H9 (cell line): ENCODE results near the gene MX2. TPM values are rescaled to one million over a fixed set of nuclear protein-coding genes. Genes with fewer than 3 reads are reported as not detected.

Experiments used
- DNase-seq: peaks from one replicate; pipeline ENCODE4 v3.0.0-alpha.2; 2017
- H2AFZ ChIP-seq: one replicate; pipeline ENCODE4 v1.6.1; 2013; ENCODE audit warnings: mild to moderate bottlenecking, low read length, control low read depth, moderate library complexity
- H2AK5ac ChIP-seq: 2 replicates; pipeline ENCODE4 v1.6.1; 2013; ENCODE audit warnings: low read length, control low read depth, mixed read lengths; ENCODE audit not compliant: insufficient read length
- H2BK120ac ChIP-seq: one replicate; pipeline ENCODE4 v1.6.1; 2013; ENCODE audit warnings: low read depth, mild to moderate bottlenecking, low read length, control low read depth, inconsistent platforms; ENCODE audit not compliant: poor library complexity, severe bottlenecking
- H2BK12ac ChIP-seq: 2 replicates; pipeline ENCODE4 v1.6.1; 2013; ENCODE audit warnings: low read length, control low read depth, mixed read lengths, low read depth; ENCODE audit not compliant: insufficient read length
- H2BK15ac ChIP-seq: 2 replicates; pipeline ENCODE4 v1.6.1; 2013; ENCODE audit warnings: low read depth, low read length, control low read depth
- H2BK20ac ChIP-seq: one replicate; pipeline ENCODE4 v1.6.1; 2013; ENCODE audit warnings: low read depth, mild to moderate bottlenecking, low read length, control low read depth, inconsistent platforms; ENCODE audit not compliant: poor library complexity, severe bottlenecking
- H2BK5ac ChIP-seq: 2 replicates; pipeline ENCODE4 v1.6.1; 2013; ENCODE audit warnings: low read length, control low read depth, mixed read lengths; ENCODE audit not compliant: insufficient read length
- H3K14ac ChIP-seq: 2 replicates; pipeline ENCODE4 v1.6.1; 2013; ENCODE audit warnings: low read length, control low read depth; ENCODE audit not compliant: insufficient read depth
- H3K18ac ChIP-seq: 2 replicates; pipeline ENCODE4 v1.6.1; 2013; ENCODE audit warnings: low read depth, mild to moderate bottlenecking, mixed read lengths, low read length, control low read depth; ENCODE audit not compliant: insufficient read length
- H3K23ac ChIP-seq: 2 replicates; pipeline ENCODE4 v1.6.1; 2013; ENCODE audit warnings: low read length, control low read depth, mixed read lengths, low read depth; ENCODE audit not compliant: insufficient read length
- H3K23me2 ChIP-seq: 2 replicates; pipeline ENCODE4 v1.6.1; 2013; ENCODE audit warnings: low read depth, mild to moderate bottlenecking, mixed read lengths, low read length, control low read depth; ENCODE audit not compliant: insufficient read length, poor library complexity, severe bottlenecking
- H3K27ac ChIP-seq: 2 replicates; pipeline ENCODE4 v1.5.1; 2013; ENCODE audit warnings: low read length, control low read depth, mixed read lengths, low read depth; ENCODE audit not compliant: insufficient read length
- H3K27me3 ChIP-seq: 2 replicates; pipeline ENCODE4 v1.6.1; 2013; ENCODE audit warnings: low read length, control low read depth, inconsistent platforms; ENCODE audit not compliant: insufficient read depth
- H3K4ac ChIP-seq: 2 replicates; pipeline ENCODE4 v1.6.1; 2013; ENCODE audit warnings: low read depth, mild to moderate bottlenecking, control low read depth, inconsistent platforms, low read length, moderate library complexity
- H3K4me1 ChIP-seq: 2 replicates; pipeline ENCODE4 v1.6.1; 2013; ENCODE audit warnings: low read length, control low read depth, inconsistent platforms; ENCODE audit not compliant: insufficient read depth
- H3K4me2 ChIP-seq: 2 replicates; pipeline ENCODE4 v1.6.1; 2013; ENCODE audit warnings: low read length, control low read depth, mixed read lengths; ENCODE audit not compliant: insufficient read length, insufficient read depth
- H3K56ac ChIP-seq: 2 replicates; pipeline ENCODE4 v1.6.1; 2013; ENCODE audit warnings: low read depth, mild to moderate bottlenecking, mixed read lengths, low read length, control low read depth; ENCODE audit not compliant: insufficient read length
- H3K79me1 ChIP-seq: 2 replicates; pipeline ENCODE4 v1.6.1; 2013; ENCODE audit warnings: low read depth, mild to moderate bottlenecking, moderate library complexity, low read length, control low read depth, inconsistent platforms; ENCODE audit not compliant: insufficient read depth, poor library complexity, severe bottlenecking
- H3K79me2 ChIP-seq: 2 replicates; pipeline ENCODE4 v1.6.1; 2013; ENCODE audit warnings: low read length, control low read depth, inconsistent platforms; ENCODE audit not compliant: insufficient read depth
- H3K9ac ChIP-seq: 2 replicates; pipeline ENCODE4 v1.6.1; 2013; ENCODE audit warnings: low read length, control low read depth, mixed read lengths; ENCODE audit not compliant: insufficient read length; ENCODE audit errors: extremely low read depth
- H3K9me3 ChIP-seq: one replicate; pipeline ENCODE4 v1.6.1; 2013; ENCODE audit warnings: low read depth, low read length, inconsistent platforms; ENCODE audit not compliant: control insufficient read depth
- H3T11ph ChIP-seq: one replicate; pipeline ENCODE4 v1.6.1; 2013; ENCODE audit warnings: mild to moderate bottlenecking, low read length, control low read depth, inconsistent platforms
- H4K20me1 ChIP-seq: one replicate; pipeline ENCODE4 v1.6.1; 2013; ENCODE audit not compliant: control insufficient read depth, insufficient read length, insufficient read depth
- H4K5ac ChIP-seq: 2 replicates; pipeline ENCODE4 v1.6.1; 2013; ENCODE audit warnings: low read depth, mild to moderate bottlenecking, mixed read lengths, low read length, control low read depth; ENCODE audit not compliant: insufficient read length
- H4K8ac ChIP-seq: replicated peaks from 2 replicates; pipeline ENCODE4 v1.6.1; 2013; ENCODE audit warnings: low read length, control low read depth, mixed read lengths, low read depth; ENCODE audit not compliant: insufficient read length
- H4K91ac ChIP-seq: 2 replicates; pipeline ENCODE4 v1.6.1; 2013; ENCODE audit warnings: low read depth, mild to moderate bottlenecking, moderate library complexity, mixed read lengths, low read length, control low read depth; ENCODE audit not compliant: insufficient read length
- H3K27ac Mint-ChIP-seq, 3 experiments: 2 replicates in 2 of 3; 3 replicates in 1 of 3; pipeline ENCODE4 v1.8.0; 2020 to 2021; ENCODE audit warnings: mixed read lengths in 3 of 3, mild to moderate bottlenecking in 1 of 3, moderate library complexity in 1 of 3
- H3K27me3 Mint-ChIP-seq: 2 replicates; pipeline ENCODE4 v1.8.0; 2021; ENCODE audit warnings: low read depth, mild to moderate bottlenecking, moderate library complexity, mixed read lengths
- H3K36me3 Mint-ChIP-seq, 3 experiments: 2 replicates in 2 of 3; 3 replicates in 1 of 3; pipeline ENCODE4 v1.8.0; 2020 to 2021; ENCODE audit warnings: low read depth in 3 of 3, mixed read lengths in 3 of 3; ENCODE audit not compliant: insufficient read depth in 1 of 3
- H3K4me1 Mint-ChIP-seq, 2 experiments: 2 replicates each; pipeline ENCODE4 v1.8.0; 2020; ENCODE audit warnings: mixed read lengths in 2 of 2
- H3K4me3 Mint-ChIP-seq, 2 experiments: 2 replicates in 1 of 2; 3 replicates in 1 of 2; pipeline ENCODE4 v1.8.0; 2020 to 2021; ENCODE audit warnings: mild to moderate bottlenecking in 2 of 2, mixed read lengths in 2 of 2, moderate library complexity in 1 of 2
- H3K9me3 Mint-ChIP-seq, 2 experiments: 2 replicates in 1 of 2; 3 replicates in 1 of 2; pipeline ENCODE4 v1.8.0; 2020; ENCODE audit warnings: mild to moderate bottlenecking in 2 of 2, mixed read lengths in 2 of 2, moderate library complexity in 1 of 2
- CTCF ChIP-seq: fragments of 200-600 bp; sonication (generic); conservative IDR thresholded peaks from 3 replicates; pipeline ENCODE4 v1.8.0; 2021; ENCODE audit warnings: antibody characterized with exemption, mild to moderate bottlenecking
- WGBS: extraction: QIAGEN DNeasy Blood & Tissue Kit; methylation state at CpG from one replicate; pipeline ENCODE4 v1.1.7; 2013; ENCODE audit warnings: missing lambda C conversion rate, low lambda C conversion rate, mixed read lengths; ENCODE audit not compliant: insufficient read length; ENCODE audit errors: extremely low coverage; 5-methylcytosine and 5-hydroxymethylcytosine counted together
- total RNA-seq: library from RNA; stranded (reverse); gene quantifications from 2 replicates; pipeline ENCODE4 v1.2.1, GENCODE V29; 2021

MX2 gene
- total RNA-seq, 1 experiment from 2014 or later, result 1.8 TPM

DNA sequence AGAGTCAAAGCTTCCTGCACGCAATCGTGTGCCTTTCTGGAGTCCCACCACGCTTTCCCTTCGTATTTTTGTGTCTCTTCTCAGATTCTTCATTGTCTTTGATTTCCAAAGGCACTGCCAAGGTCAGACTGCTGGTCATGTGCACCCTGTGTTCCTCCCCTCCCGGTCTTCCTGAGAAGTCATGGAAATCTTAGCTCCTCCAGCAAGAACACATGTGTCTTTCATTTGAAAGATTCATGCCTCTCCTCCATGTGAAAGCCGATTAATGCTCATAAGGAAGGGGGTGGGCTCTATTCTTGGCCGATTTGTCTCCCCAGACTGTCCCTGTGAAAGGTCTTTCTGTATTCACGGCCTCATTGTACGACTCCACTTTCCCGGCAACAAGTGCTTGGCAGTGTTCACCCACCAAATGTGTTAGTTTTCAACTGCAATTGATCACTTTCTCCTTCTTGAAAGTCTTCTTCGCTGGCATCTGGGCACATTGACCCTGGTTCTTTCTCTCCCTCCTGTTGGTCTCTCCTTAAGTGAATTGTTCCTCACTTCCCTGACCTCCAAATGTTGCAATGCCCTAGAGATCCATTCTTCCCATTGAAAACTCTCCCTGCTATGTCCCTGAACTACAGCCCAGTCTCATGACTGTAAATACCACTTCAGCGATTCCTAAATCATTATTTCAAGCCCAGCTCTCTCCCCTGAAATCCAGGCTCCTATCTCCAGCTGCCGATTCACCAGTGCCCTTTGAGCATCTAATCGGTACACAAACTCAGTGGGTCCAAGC lies 25.4 kb downstream of the MX2 start:
- Histone ChIP-seq H3K4me1 (no peaks in the 10 kb centered on the region), H3K4me2 (no peak overlapping the region)
- DNase-seq, result no peak

More for the DNA sequence above, 25.4 kb downstream of the MX2 start:
- Mint-ChIP-seq H3K27ac (no peak overlapping the region), H3K4me1 (peaks cover under 1 to 3% of the 10 kb centered on the region in 2 experiments; a peak in 2 of 4 replicates), H3K4me3 (no peak overlapping the region), H3K27me3 (peaks cover 2% of the 10 kb centered on the region), H3K9me3 (peaks cover 0 to 6% of the 10 kb centered on the region in 2 experiments; a peak in 2 of 5 replicates), H3K36me3 (peaks cover 0 to 13% (median 0%) of the 10 kb centered on the region in 3 experiments; a peak in 2 of 7 replicates)
- Histone ChIP-seq H3K79me1 (no peaks in the 10 kb centered on the region), H4K8ac (no peak overlapping the region), H3K79me2 (no peaks in the 10 kb centered on the region), H3K9me3 (no peaks in the 10 kb centered on the region), H3K9ac (no peak overlapping the region), H3K23me2 (no peaks in the 10 kb centered on the region), H2BK20ac (no peak overlapping the region), H3K23ac (no peak overlapping the region), H2BK5ac (no peak overlapping the region), H3K14ac (no peak overlapping the region), H3K27ac (no peak overlapping the region), H2AFZ (no peak overlapping the region), H2AK5ac (no peak overlapping the region), H4K91ac (no peak overlapping the region), H4K5ac (no peak overlapping the region), H2BK12ac (no peak overlapping the region), H3K18ac (no peak overlapping the region), H3K4ac (no peak overlapping the region), H4K20me1 (no peaks in the 10 kb centered on the region), H3K27me3 (no peaks in the 10 kb centered on the region), H3T11ph (no peak overlapping the region), H2BK120ac (no peak overlapping the region), H3K56ac (no peak overlapping the region), H2BK15ac (no peak overlapping the region)
- WGBS, result no CpG with 5 or more reads among the region's 14 CpGs
- no peak for TF ChIP-seq CTCF
